ENCODE data around the gene RPLP2.

RPLP2 gene

DNA sequence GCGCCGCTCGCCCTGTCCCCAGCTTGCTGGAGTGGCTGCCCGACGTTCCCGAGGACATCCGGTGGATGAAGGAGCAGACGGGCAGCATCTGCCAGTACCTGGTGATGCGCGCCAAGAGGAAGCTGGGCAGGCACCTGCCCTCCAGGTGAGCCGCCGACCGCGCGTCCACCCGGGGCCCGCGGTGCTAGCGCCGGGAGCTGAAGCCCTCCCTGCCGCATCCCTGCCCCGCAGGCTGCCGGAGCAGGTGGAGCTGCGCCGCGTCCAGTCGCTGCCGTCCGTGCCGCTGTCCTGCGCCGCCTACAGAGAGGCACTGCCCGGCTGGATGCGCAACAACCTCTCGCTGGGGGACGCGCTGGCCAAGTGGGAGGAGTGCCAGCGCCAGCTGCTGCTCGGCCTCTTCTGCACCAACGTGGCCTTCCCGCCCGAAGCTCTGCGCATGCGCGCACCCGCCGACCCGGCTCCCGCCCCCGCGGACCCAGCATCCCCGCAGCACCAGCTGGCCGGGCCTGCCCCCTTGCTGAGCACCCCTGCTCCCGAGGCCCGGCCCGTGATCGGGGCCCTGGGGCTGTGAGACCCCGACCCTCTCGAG is 14.6 kb downstream of the RPLP2 start:
- TF ChIP-seq GATA1 (IDR thresholded peaks at IDR 0.05; ENCODE audit: low read depth, low read length) (no peak), POLR2A (IDR thresholded peaks at IDR 0.05; ENCODE audit: low read length) (no peak)

DNA sequence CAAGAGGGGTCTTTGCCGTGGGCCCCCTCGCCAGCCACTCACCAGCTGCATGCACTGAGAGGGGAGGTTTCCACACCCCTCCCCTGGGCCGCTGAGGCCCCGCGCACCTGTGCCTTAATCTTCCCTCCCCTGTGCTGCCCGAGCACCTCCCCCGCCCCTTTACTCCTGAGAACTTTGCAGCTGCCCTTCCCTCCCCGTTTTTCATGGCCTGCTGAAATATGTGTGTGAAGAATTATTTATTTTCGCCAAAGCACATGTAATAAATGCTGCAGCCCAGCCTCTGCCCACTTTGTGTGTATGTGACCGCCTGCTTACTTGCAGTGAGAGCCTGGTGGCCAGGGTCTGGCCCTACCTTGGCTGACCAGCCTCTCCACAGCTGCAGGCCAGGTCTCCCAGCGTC is 15.2 kb downstream of the RPLP2 start:
- DNase-seq: no peak
- no peak for TF ChIP-seq POLR2A (IDR thresholded peaks at IDR 0.05; ENCODE audit: low read length)
- TF ChIP-seq GATA1 (IDR thresholded peaks at IDR 0.05; ENCODE audit: low read depth, low read length): no peak

More for the DNA sequence above, 14.6 kb downstream of the RPLP2 start:
- DNase-seq: no peak

DNA sequence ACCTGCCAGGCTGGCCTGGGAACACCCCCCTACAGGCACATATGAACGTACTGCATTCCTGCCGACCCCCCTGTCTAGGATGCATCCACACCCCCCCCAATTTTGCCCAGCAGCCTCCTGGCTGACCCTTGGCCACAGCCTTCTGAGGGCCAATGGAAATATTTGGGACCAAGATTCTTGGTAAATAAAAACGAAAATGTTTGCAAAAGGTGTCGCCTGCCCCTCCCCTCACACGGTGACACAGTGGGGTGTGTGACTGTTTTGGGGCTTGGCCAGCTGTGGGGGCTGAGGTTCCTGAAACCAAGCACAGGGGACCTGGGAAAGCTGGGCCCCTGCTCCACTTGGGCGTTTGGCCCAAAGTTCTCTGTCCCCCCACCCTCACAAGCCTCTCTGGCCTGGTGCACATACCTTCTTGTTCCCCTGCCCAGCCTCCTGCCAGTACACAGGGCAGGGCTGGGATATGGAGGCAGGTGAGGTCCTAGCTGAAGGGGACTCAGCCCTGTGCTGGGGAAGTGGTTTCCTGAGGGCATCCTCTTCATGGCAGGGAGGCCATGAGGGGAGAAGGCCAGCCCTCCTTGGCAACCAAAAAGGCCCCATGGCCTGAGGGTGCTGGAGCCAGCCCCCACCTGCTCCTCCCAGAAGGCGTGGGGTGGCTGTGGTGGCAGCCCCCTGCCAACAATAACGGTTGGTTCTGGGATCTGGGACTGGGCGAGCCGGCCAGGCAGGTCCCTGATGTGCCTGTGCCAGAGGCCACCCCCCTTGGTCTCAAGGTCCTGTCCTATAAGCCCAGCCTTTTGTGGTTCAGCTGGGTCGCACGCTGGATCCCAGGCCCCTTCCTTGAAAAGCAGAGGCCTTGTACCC is 15.8 kb downstream of the RPLP2 start:
- TF ChIP-seq POLR2A (IDR thresholded peaks at IDR 0.05; ENCODE audit: low read length): no peak
- TF ChIP-seq GATA1 (IDR thresholded peaks at IDR 0.05; ENCODE audit: low read depth, low read length): no peak
- no peak for DNase-seq

DNA sequence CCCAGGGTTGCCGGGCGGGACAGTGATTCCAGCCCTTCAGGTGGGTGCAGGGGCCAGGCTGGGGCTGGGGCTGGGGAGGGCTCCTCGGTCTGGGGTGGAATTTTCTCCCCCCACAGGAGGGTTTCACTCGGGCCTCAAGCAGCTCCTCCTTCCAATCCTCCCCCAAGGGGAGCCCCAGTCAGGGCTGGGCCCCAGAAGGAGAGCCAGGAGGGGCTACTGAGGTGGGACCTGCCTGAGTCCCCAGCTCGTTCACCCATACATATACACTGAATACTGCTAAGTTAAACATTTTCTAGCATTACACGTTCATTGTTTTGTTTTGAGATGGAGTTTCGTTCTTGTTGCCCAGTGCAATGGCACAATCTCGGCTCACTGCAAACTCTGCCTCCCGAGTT is 16.5 kb downstream of the RPLP2 start:
- TF ChIP-seq POLR2A (IDR thresholded peaks at IDR 0.05; ENCODE audit: low read length) (no peak), GATA1 (IDR thresholded peaks at IDR 0.05; ENCODE audit: low read depth, low read length) (no peak)
- DNase-seq: no peak

DNA sequence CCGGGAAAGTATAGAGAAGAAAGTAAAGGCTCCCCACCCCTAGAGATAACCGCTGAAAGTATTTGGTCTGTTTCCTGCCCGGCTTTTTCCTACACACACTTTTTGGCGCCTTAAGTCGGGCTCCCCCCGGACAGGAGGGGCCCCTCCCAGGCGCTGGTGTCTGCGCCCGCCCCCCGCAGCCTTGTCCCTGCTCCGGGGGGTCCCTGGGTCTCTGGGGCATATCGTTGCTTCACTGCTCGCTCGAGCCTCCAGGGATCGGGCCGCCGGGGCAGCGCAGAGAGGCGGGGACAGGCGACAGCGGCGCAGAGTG is 17.0 kb downstream of the RPLP2 start:
- no peak for DNase-seq
- TF ChIP-seq POLR2A (IDR thresholded peaks at IDR 0.05; ENCODE audit: low read length) (no peak), GATA1 (IDR thresholded peaks at IDR 0.05; ENCODE audit: low read depth, low read length) (no peak)

DNA sequence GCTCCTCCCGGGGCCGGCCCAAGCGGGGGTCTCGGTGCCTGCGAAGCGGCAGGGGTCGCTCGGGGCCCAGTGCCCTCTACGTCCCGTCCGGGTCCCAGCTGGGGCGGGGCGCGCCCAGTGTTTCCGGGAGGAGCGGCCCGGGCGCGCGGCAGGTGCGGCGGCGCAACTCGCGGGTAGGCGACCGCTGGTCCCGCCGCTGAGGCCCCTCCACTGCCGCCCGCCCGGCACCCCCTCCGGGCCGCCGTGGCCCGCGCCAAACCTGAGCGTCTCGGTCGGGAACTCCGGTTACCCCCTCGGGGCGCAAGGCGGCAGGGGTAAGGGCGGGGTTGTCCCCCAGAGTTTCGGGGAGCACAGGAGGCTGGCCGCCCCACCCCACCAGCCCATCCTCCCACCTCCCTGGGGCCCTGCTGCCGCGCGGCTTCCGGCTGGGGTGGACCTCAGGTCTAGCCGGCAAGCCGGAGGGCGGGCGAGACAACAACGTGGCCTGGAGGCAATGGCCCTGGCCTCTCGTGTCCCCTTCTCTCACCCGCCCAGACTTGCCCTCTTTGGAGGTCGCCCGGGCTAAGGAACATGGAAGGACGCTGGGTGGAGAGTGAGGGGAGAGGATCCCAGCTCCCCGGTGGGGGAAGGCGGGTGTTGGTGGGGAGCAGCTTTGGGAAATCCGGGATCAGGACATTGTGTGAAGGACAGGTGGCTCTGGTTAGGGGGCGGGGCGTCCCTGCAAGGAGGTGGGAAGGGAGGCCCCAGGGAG is 17.6 kb downstream of the RPLP2 start:
- no peak for TF ChIP-seq POLR2A (IDR thresholded peaks at IDR 0.05; ENCODE audit: low read length)
- no peak for TF ChIP-seq GATA1 (IDR thresholded peaks at IDR 0.05; ENCODE audit: low read depth, low read length)
- no peak for DNase-seq

DNA sequence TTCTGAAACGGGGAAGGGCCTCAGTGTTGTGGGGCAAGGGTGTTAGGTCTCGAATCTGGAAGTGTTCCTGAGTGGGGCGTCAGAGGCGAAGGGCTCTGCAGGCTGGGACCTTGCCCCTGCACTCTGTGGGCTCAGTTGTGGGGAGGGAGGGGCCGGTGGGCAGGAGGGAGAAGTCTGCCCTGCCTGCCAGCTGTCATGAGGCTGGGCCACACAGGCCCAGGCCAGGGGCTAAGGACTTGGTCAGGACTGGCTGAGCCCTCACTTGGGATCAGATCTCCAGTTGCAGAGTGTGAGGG is 18.1 kb downstream of the RPLP2 start, which contains the start of gene CRACR2B:
TSS of gene CRACR2B (plus strand) at position 23 of the 296 bp plus-strand sequence. CDS start 689 bp downstream, outside the sequence.
- no peak for DNase-seq
- no peak for TF ChIP-seq POLR2A (IDR thresholded peaks at IDR 0.05; ENCODE audit: low read length)
- no peak for TF ChIP-seq GATA1 (IDR thresholded peaks at IDR 0.05; ENCODE audit: low read depth, low read length)

DNA sequence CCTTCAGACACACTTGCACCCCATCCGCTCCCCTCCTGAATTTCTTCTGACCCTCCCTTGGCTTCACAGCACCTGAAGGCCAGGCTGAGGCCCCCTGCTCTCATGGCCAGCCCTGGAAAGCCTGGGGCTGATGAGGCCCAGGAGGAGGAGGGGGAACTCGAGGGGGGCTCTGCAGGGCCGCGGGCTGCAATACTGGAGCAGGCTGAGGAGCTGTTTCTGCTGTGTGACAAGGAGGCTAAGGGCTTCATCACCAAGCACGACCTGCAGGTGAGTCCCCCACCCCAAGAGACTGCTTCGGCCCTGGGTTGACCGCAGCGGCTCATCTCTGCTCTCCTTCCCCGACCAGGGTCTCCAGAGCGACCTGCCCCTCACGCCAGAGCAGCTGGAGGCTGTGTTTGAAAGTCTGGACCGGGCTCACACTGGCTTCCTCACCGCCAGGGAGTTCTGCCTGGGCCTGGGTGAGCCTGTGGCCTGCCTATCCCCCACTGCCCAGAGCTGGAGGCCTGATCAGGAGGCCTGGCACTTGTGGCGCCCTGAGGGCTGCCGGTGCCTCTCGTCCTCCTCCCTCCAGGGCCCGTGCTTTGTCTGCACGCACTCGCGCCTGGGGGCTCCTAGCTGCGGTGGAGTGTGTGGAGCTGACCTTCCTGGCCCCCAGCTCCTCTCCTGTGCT is 18.9 kb downstream of the RPLP2 start:
- DNase-seq: no peak
- TF ChIP-seq POLR2A (IDR thresholded peaks at IDR 0.05; ENCODE audit: low read length) (no peak), GATA1 (IDR thresholded peaks at IDR 0.05; ENCODE audit: low read depth, low read length) (no peak)

DNA sequence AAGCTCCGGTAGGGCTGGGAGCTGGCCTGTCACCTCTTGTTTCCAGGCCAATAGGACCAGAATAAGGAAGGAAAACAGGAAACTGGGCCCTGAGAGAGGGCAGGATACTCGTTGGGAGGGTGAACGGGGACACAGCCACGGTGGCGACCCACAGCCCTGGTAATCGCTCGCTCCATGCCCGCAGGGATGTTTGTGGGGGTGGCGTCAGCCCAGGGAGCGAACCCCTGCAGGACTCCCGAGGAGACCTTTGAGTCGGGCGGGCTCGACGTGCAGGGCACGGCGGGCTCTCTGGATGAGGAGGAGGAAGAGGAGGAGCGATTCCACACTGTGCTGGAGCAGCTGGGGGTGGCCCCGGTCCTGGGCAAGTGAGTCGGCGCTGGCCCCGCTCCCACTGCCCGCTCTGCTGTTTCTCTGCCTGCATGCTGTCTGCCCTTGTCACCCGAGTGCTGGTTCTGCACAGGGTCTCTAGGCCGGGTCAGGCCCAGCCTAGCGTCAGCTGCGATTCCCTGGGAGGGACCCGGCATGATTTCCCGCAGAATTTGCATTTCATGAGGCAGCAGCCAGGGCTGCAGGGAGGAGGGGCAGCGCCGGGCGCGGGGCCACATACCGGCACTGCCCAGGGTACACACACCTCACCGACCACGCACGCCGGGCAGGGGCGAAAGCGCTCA is 19.5 kb downstream of the RPLP2 start:
- DNase-seq: no peak
- TF ChIP-seq GATA1 (IDR thresholded peaks at IDR 0.05; ENCODE audit: low read depth, low read length) (no peak), POLR2A (IDR thresholded peaks at IDR 0.05; ENCODE audit: low read length) (no peak)

DNA sequence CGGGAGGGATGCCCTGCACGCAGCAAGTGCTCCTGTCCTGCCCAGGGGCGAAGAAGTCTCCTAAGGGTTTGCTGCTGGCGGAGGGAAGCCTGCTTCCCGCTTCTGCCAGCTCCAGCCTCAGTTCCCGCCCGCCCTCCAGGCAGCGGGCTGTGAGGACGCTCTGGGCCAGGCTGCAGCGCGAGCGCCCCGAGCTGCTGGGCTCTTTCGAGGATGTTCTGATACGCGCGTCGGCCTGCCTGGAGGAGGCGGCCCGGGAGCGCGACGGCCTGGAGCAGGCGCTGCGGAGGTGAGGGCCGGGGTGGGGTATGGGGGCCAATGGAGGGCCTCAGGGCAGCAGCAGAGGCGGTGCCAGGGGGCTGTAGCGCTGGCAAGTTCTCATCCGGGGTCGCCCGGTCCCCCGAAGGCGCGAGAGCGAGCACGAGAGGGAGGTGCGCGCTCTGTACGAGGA is 20.1 kb downstream of the RPLP2 start:
- no peak for DNase-seq

DNA sequence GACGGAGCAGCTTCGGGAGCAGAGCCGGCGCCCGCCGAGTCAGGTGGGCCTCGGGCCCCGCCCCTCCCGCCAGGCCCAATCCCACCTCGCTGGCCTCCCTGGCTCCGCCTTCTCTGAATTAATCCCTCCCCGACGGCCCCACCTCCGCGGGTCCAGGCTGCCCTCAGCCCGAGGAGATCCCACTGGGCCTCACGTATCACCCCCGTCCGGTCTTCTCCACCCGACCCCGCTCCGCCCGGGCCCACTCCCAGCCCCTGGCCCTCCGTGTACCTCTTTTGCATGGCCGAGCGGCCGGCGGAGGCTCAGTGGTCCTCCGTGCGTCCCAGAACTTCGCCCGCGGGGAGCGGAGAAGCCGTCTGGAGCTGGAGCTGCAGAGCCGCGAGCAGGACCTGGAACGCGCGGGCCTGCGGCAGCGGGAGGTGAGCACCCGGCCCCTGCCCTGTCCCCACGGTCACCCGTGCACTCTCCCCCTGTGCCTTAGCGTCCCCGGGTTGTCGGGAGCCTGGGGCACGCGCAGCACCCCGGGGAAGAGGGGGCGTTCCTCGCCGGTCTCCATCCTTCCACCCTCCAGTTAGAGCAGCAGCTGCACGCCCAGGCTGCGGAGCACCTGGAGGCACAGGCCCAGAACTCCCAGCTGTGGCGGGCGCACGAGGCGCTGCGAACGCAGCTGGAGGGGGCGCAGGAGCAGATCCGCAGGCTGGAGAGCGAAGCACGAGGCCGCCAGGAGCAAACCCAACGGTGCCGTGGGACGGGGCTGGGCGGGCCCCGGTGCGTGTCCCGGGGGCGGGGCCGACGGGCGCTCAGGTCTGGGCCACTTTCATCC is 20.7 kb downstream of the RPLP2 start:
- TF ChIP-seq GATA1 (IDR thresholded peaks at IDR 0.05; ENCODE audit: low read depth, low read length) (no peak), POLR2A (IDR thresholded peaks at IDR 0.05; ENCODE audit: low read length) (no peak)
- peak; percentile 55 for DNase-seq

More for the DNA sequence above, 20.1 kb downstream of the RPLP2 start:
- no peak for TF ChIP-seq GATA1 (IDR thresholded peaks at IDR 0.05; ENCODE audit: low read depth, low read length)
- no peak for TF ChIP-seq POLR2A (IDR thresholded peaks at IDR 0.05; ENCODE audit: low read length)

DNA sequence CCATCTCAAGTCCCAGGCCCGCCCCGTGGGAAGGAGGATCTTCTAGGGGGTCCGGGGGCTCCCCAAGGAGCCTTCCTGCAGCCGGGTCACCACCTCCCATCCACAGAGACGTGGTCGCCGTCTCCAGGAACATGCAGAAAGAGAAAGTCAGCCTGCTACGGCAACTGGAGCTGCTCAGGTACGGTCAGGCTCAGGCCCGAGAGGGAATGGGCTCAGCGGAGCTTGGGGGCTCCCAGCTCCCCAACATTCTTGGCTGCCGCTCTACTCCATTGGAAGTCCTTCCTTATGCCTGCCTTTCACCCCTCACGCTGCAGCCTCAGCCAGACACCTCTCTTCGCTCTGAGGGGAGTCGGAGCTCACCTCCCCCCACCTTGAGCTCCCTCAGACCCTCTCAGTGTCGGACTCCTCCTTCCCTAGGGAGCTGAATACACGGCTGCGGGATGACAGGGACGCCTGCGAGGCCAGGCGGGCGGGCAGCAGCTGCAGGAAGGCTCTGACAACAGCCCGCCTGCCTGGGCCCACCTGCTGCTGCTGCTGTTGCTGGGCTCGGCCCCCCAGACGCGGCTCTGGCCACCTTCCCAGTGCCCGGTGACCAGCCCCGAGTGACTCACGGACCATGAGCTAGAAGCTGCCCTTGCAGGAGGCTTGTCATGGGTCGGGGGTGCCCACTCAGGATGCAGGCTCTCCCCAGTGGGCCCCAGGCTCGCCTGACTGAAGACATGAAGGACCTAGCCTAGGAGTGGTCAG is 21.5 kb downstream of the RPLP2 start:
- TF ChIP-seq GATA1 (IDR thresholded peaks at IDR 0.05; ENCODE audit: low read depth, low read length) (no peak), POLR2A (IDR thresholded peaks at IDR 0.05; ENCODE audit: low read length) (no peak)
- DNase-seq: no peak
